ENCODE results near the gene PDE5A.

DNA sequence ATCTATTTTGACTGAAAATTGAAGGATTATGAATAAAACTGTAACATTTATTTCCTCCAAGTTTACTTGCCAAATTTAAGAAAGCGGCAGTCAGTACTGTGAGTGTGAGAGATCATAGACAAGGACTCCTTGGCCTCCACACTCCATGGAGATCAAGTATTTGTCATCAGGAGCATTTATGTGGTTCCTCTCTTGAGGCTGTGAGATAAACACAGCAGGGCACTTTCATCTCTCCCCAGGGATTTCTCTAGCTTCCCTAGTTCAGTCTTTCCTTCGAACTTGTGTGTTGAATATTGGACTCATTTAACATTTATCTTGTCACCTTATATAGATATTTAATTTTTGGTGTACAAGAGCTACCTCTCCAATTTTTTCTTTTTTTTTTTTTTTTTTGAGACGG, 40.8 kb downstream of the PDE5A start:
- TF ChIP-seq EZH2phosphoT487 (IDR thresholded peaks at IDR 0.05; ENCODE audit: insufficient read depth, low read depth) (no peak), EZH2 (IDR thresholded peaks at IDR 0.05; ENCODE audit: insufficient read depth, poor library complexity, severe bottlenecking) (no peak)

Measured in GM23248 (cell line).